Measurements from ENCODE around the gene LCN12.

The LCN12 gene

GRCh38 chr9:136951541-136952320, at the start of gene LCN12:
LCN12 (plus strand) TSS chr9:136952273; CDS start chr9:136952328, 55 bp downstream.
- H3K4me3 ChIP-seq (ENCODE audit: low read depth, low read length): no peak within 1 kb of the TSS
- DNase-seq (ENCODE audit: low read depth): no peak
- TF ChIP-seq CTCF (conservative IDR thresholded peaks at IDR 0.05; ENCODE audit: low read depth, low read length): no peak

GRCh38 chr9:136903041-136903554, 49.0 kb upstream of the LCN12 start:
- H3K4me3 ChIP-seq (ENCODE audit: low read depth, low read length): no peak overlapping the region
- DNase-seq (ENCODE audit: low read depth): no peak
- TF ChIP-seq CTCF (conservative IDR thresholded peaks at IDR 0.05; ENCODE audit: low read depth, low read length): no peak

GRCh38 chr9:136906266-136906665, 45.8 kb upstream of the LCN12 start:
- TF ChIP-seq CTCF (conservative IDR thresholded peaks at IDR 0.05; ENCODE audit: low read depth, low read length): no peak
- no peak overlapping the region for H3K4me3 ChIP-seq (ENCODE audit: low read depth, low read length)
- DNase-seq (ENCODE audit: low read depth): peak; percentile 17

- H3K4me3 ChIP-seq (ENCODE audit: low read depth, low read length): no peak overlapping the region
- DNase-seq (ENCODE audit: low read depth): no peak
- TF ChIP-seq CTCF (conservative IDR thresholded peaks at IDR 0.05; ENCODE audit: low read depth, low read length): no peak
These were observed 44.8 kb upstream of the LCN12 start for GRCh38 chr9:136907011-136907914.

DNA sequence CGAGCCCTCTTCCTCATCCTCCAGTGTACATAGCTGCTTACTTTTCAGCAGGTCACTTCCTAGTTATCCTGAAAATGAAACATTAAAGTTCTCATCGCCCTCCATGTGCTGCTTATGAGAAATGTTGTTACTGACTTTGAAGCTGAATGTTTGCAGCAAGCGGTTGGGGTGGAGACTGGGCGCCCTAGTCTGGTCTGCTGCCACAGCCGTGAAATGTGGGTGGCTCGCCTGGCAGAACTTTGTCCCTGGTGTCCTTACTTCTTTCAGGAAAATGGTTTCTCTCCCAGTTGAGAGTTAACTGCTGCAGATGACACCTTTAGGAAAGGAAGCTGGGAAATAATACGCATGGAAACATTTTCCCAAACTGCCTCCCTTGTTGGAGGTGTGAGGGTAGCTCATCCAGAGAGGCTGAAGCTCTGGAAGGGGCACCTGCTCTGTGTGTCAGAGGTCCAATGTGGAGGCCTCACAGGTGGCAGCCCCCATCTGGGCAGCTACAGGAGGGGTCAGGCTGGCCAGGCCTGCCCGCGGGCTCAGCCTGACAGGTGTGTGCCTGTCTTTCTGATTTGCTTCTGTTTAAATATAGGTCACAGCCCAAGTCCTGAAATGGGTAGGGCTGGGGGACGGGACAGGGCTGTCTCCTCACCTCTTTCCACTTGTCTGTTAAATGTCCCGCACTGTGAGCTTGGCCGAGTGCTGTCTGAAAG, 41.7 kb upstream of the LCN12 start:
- TF ChIP-seq CTCF (conservative IDR thresholded peaks at IDR 0.05; ENCODE audit: low read depth, low read length): no peak

DNA sequence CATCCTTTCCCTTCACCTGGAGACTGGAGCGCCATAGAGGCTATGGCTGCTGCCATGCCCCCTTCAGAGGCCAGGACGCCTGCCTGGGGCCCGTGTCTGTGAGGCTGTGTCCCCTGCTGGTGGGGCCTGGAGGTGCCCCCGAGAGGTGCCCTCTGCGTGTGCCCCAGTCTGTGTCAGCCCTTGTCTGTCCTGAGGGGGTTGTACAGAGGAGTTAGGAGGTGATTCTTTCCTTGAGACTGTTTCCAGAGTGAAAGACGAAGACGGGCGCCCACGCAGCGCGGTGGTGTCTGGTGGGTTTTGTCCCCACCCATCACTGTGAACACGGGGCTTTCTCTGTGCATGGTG, 41.2 kb upstream of the LCN12 start:
- DNase-seq (ENCODE audit: low read depth): no peak
- no peak overlapping the region for H3K4me3 ChIP-seq (ENCODE audit: low read depth, low read length)
- no peak for TF ChIP-seq CTCF (conservative IDR thresholded peaks at IDR 0.05; ENCODE audit: low read depth, low read length)

More for the DNA sequence above, 41.7 kb upstream of the LCN12 start:
- no peak for DNase-seq (ENCODE audit: low read depth)
- H3K4me3 ChIP-seq (ENCODE audit: low read depth, low read length): no peak overlapping the region

Data from choroid plexus epithelial cell (primary cell).